CD4-positive, alpha-beta T cell treated with Interleukin-15 for 1 hour (primary cell): Measurements from ENCODE around the gene LYPD3.
A peak's percentile ranks its signal among the peaks of the same experiment; 100 is the strongest.
"Not testable (repeated sequence)": the region's sequence is repeated elsewhere in the genome, so short reads cannot be mapped to it uniquely, and the experiment has no call there.

Experiments
- DNase-seq: peaks from one replicate; pipeline ENCODE4 v3.0.0-alpha.2; 2020

Gene LYPD3

DNA sequence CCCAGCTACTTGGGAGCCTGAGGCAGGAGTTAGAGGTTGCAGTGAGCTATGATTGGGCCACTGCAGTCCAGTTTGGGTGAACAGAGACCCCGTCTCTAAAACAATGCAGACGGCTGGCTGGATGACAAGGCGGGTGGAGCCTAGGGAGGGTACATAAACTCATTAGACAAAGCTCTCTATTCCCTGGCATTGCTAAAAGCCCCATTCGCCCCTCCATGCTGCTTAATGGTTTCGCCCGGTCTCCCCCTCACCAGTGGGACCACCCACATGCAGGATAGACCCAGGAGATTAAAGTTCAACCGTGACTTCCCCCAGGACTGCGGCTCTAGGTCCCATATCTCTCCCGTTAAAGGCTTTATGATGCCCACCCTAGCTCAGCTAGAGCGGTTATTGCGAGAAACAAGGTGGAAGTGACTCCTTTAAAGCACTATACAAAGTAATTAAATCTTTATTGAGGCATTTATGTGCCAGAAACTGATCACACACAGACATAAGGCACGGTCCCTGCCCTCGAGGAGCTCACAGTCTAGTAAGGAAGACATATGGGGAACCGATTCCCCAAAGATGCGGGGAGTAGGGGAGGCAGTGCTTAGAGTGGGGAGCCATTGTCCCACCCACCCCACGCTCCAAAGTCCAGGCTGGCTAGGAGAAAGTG is 4.9 kb downstream of the LYPD3 start:
- DNase-seq = no peak

DNA sequence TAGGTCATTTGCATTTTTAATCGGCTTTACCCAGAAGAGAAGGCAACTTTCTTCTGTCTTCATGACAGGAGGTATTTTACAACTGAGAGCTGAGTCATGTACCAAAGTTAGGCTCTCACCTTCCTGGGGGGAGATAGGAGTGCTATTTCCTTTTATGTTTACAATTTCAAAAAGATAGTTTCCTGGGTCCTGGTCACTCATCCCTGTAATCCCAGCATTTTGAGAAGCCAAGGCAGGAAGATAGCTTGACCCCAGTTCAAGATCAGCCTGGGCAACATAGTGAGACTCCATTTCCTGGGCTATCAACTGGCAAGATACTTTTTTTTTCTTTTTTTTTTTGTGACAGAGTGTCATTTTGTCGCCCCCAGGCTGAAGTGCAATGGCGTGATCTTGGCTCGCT is 7.6 kb downstream of the LYPD3 start:
- no peak for DNase-seq

DNA sequence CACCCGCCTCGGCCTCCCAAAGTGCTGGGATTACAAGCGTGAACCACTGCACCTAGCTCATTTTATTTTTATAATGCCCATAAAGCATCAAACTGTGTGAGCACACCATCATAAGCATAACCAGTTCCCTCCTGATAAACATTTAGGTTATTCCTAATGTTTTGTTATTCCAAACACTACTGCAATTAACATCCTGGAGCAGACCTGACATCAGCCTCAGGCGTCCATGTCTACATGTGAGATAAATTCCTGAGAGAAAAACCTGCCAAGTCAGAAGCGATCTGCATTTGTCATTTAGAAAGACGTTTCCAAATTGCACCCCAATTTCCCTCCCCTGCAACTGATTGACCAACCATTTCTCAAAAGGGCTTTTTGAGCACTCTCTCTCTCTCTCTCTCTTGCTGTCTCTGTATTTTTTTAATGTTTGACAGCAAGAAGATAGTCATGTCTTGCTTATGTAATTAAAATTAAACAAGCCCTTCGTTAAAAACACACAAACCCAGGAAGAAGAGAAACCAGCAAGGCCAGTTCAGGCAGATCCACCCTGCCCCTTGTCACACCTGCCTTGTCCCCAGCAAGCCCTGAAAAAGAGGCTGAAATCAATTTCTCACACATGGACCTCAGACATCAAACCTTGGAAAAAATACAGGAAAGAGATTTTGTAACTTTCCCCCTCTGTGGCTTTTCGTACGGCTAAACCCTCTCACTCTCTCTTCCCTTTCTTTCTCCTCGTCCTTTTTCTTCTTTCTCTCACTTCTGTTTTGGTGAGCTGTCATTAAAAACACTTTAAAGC is 9.9 kb downstream of the LYPD3 start:
- DNase-seq = no peak

DNA sequence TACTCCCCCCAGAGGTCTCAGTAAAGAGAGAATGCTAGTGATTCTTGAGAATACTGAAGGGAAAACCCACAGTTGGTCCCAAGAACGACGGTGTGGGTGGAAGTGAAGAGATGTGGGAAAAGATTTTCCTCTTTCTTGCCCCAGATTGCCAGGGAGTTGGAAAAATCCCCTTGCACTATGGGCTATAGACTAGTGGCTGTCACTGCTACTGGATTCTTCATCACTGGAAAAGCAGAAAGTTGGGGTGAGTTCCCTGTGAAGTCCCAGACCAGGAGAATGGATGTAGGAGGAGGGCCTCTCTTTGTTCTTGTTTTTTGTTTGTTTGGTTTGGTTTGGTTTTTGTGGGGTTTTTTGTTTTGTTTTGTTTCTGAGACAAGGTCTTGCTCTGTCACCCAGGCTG is 11.4 kb downstream of the LYPD3 start:
- DNase-seq = no peak

DNA sequence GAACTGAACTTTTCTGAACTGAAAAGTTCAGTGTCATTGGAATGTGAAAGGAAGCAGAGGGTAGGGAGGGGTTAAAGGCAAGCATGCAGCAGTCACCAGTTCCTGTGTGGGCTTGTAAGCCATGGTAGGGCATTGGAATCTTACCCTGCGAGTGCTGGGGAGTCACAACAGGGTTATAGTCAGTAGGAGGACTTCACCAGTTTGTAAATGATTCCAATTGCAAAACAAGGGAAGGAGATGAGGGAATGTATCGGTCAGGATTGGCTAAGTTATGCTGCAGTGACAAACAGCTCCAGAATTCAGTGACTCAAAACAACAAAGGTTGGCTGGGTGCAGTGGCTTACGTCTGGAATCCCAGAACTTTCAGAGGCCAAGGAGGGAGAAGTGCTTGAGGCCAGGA is 12.8 kb downstream of the LYPD3 start:
- no peak for DNase-seq

DNA sequence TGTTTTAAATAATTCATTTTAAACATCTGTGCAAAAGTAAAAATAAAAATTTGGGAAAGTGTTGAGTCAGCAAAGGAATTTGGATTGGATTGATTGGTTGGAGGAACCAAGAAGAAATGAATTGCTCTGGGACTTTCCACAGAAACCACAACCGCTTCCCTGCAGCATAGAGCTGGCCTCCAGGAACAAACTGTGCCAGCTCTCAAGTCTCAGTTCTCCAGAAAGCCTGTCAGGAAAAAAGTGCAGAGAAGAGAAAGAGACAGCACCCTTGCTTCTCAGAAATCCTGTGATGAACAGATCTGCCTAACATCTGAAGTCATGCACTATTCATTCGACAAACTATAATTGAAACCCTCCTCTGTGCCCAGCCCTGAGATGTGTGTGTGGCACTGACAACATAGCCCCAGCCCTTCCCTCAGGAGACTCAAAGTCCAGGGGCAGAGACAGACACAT is 14.8 kb downstream of the LYPD3 start:
- no peak for DNase-seq

DNA sequence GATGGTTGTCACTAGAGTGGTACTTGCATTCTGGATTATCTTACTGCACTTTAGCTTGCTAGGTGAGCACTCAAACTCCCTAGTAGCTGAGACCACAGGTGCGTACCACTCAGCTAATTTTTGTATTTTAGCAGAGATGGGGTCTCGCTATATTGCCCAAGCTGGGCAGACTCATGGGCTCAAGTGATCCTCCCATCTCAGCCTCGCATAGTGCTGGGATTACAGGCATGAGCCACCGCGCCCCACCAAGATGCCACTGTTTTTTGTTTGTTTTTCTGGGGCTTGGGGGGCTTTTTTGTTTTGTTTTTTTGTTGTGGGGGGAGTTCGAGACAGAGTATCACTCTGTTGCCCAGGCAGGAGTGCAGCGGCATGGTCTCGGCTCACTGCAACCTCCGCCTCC is 17.8 kb downstream of the LYPD3 start:
- no peak for DNase-seq

DNA sequence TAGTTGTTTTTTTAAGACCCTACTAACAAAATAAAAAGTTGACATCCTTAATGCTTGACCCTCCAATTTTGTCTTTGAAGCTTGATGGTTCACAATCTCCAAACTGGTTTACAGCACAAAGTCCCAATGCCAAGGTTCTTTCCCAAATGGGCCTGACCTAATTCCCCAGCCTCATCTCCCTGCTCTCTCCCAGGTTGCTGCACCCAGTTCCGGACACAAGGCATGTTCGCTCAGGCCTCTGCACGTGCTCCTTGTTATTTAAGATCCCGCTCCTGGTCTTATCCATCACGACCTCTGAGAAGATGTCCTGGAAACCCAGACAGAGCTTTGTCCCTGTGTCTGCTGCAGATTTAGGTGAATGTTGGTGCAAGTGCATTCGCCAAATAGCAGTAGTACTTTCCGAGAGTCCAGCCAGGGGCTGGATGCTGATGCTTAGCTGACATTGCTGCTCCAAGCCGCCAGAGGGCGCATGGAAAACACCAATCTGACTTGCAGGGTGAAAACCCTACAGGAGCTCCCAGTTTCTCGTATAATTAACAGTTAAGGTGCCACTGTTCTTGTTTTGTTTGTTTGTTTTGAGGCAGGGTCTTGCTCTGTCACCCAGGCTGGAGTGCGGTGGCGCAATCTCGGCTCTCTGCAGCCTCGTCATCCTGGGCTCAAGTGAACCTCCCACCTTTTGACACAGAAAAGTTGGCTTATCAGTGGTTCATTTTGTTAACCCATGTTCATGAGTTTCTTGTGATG is 18.5 kb downstream of the LYPD3 start:
- DNase-seq = peak; percentile 80

DNA sequence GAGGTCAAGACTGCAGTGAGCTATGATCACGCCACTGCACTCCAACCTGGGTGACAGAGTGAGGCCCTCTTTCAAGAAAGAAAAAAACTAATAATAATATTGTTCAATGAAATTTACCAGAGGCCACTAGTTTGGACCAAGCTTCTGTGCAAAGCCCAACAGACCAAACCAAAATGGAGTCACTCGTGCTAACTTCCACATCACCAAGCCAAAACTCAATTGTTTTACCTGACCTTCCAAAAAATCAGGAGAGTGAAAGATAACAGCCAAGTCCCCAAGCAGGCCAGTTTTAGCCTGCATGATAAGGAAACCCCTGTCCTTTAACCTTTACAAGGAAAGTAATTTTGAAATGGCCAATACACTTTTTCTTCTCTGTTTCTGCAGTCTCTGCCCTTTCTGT is 20.0 kb downstream of the LYPD3 start:
- no peak for DNase-seq

DNA sequence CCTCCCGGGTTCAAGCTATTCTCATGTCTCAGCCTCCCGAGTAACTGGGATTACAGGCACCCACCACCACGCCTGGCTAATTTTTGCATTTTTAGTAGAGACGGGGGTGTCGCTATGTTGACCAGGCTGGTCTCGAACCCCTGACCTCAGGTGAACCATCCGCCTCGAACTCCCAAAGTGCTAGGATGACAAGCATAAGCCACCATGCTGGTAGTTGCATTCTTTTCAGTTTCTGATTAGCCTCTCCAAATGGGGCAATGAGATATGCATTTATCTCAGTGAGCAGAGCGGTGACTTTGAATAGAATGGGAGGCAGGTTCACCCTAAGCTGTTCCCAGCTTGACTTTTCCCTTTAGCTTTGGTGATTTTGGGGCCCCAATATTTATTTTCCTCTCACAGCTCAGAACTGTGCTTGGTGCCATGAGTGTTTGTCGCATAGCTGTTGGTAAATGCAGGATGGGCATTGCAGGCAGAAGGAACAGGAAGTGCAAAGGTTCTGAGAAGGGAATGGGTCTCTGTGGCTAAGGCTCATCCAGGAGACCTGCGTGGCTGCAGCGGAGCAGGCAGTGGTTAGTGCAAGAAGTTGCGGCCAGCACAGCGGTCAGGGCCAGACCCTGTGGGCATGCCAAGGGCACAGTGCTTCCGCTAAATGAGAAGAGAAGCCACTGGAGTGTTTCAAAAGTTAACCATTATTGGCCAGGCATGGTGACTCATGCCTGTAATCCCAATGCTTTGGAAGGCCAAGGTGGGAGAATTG is 20.7 kb downstream of the LYPD3 start:
- no peak for DNase-seq

DNA sequence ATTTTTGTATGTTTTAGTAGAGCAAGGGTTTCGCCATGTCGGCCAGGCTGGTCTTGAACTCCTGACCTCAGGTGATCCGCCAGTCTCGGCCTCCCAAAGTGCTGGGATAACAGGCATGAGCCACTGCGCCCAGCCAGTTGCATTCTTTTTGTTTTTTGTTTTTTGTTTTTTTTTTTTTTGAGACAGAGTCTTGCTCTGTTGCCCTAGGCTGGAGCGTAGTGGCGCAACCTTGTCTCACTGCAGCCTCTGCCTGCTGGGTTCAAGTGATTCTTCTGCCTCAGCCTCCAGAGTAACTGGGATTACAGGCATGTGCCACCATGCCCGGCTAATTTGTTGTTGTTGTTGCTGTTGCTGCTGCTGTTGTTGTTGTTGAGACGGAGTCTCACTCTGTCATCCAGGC is 21.3 kb downstream of the LYPD3 start:
- DNase-seq = not testable (repeated sequence)

DNA sequence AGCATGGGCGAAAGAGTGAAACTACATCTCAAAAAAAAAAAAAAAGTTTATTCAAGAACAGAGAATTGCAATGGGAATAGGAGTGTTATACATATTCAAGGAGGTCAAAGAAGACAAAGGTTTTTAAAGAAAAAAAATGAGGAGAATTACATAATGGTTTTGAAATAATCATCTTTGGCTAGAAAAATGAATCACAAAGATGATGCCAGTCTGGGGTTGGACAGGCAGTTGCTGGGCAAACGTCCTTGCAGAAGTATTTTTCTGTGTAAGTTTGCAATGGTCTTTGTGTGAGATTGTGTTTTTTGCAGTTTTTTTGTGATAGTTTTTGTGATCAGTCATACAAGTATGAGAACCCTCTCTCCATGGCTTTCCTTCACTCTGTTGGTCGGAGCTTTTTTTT is 23.7 kb downstream of the LYPD3 start:
- DNase-seq = no peak

DNA sequence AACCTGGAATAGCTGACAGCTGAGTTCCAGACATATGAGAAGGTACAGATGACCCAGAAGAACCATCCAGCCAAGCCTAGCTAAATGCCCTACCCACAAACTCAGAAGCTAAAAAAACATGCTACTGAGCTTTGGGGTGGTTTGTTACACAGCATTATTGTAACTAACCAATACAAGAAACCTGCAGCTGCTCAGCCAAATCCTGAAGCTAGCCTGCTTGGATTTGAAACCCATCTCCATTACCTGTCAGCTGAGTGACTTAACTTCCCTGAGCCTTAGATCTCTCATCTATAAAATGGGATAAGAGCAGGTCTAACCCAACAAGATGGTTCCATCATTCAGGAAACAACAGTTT is 25.7 kb downstream of the LYPD3 start:
- DNase-seq = no peak

DNA sequence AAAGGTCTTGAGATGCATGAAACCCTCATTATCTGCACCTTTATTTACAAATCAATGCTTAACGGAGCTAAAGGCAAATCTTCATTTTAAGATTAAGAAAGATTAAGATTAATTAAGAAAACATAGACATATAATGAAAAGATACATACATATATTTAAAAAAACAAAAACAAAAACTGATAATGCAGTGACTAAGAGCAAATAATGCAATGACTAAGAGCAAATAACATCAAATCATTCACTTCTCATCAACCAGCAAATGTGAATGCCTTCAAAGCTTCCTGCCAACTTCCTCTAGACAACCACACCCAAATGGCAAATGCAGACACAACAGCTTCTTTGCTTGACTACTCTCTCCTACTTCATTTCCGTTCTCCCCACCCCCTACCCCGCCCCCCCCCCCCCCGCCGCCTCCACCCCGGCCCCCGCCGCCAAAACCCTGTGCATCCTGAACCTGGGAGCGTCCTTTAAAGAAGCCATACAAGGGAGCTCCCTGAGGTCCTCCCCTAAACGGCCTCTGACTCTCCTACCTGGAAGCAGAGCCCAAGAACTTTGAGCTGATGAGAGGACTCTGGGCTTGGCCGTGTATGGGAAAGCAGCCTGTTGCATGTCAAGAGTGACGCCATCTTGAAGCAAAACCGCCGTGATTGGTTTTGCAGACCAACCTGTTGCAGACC is 26.2 kb downstream of the LYPD3 start:
- DNase-seq = peak; percentile 78

DNA sequence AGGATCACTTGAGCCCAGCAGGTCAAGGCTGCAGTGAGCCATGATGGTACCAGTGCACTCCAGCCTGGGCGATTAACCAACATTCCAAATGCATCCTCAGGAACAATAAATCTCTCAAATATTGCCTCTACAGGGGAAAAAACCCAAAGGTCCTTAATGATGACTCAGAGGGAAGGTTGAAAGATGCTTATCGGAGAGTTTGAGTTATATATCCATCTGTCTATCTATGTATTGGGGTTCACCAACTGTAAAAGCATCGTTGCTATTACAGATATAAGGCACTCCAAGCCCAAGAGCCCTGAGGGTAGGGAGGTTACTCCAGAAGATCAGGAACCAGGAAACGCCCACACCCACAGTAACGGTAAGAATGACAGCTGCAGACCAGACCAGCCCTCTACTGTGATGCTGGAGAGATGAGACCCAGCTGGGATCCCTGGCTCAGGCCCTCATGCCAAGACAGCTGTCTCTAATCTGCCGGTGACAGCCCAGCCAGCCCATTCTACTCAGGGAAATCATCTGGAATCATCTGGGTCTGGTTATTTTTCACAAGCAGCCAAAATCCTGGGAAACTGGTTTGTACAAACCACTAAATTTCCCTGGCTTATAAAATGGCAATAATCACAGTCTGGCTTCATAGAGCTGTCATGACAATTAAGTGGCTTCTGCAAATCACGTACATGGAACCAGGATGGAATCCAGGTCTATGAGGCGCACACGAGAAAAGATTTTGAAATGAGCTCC is 26.9 kb downstream of the LYPD3 start:
- no peak for DNase-seq

DNA sequence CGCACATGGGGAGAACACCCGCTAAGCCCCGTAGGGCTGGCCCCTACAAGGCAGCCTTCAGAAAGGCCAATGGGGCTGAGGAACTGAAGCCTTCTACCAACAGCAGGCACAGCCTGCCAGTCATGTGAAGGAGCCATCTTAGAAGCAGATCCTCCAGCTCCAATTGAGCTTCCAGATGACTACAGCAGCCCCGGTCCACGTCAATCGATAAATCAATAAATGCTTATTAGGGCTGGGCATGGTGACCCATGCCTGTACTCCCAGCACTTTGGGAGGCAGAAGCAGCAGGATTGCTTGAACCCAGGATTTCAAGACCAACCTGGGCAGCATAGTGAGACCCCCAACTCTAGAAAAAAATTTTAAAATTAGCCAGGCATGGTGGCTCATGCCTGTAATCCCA is 27.7 kb downstream of the LYPD3 start:
- no peak for DNase-seq

DNA sequence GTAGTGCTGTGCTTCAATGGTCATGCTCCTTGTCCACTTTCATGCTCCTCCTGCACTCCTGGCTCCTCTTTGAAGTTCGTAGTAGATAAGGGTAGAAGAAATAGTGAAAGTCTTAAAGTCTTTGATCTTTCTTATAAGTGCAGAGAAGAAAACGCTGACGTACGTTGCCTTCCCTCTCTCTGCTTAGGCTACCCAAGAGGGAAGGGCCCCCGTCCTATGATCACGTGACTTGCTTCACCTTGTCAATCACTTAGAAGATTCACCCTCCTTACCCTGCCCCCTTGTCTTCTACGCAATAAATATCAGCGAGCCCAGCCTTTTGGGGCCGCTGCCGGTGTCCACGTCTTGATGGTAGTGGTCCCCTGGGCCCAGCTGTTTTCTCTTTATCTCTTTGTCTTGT is 28.1 kb downstream of the LYPD3 start:
- DNase-seq = peak; percentile 48

DNA sequence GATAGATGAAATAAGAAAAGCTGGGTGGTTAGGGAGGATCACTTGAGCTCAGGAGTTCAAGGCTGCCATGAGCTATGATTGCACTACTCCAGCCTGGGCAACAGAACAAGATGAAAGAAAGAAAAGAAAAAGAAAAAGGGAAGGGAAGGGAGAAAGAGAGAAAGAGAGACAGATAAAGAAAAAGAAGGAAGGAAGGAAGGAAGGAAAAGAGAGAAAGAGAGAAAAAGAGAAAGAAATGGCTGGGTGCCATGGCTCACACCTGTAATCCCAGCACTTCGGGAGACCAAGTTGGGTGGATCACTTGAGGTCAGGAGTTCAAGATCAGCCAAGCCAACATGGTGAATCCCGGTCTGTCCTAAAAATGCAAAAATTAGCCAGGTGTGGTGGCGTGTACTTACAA is 29.6 kb downstream of the LYPD3 start:
- no peak for DNase-seq

DNA sequence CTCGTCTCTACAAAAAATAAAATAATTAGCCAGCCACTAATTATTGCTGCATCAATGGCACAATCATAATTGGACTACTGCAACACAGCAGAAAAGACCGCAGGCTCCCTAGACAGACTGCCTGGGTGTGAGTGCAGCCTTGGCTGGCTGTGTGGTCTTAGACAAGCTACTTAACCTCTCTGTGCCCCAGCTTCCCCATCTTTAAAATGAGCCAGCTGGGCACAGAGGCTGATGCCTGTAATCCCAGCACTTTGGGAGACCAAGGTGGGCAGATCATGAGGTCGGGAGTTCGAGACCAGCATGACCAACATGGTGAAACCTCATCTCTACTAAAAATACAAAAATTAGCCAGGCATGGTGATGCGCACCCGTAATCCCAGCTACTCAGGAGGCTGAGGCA is 31.7 kb downstream of the LYPD3 start:
- DNase-seq = no peak

DNA sequence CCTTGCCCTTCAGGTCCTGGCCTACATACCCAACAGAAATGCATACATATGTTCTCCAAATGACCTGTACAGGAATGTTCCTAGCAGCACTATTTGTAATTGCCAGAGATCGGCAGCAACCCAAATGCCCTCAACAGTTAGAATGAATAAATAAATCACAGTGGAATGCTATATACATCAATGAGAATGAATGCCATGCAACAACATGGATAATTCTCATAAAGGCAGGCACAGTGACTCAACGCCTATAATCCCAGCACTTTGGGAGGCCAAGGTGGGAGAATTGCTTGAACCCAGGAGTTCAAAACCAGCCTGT is 32.1 kb downstream of the LYPD3 start:
- DNase-seq = no peak

DNA sequence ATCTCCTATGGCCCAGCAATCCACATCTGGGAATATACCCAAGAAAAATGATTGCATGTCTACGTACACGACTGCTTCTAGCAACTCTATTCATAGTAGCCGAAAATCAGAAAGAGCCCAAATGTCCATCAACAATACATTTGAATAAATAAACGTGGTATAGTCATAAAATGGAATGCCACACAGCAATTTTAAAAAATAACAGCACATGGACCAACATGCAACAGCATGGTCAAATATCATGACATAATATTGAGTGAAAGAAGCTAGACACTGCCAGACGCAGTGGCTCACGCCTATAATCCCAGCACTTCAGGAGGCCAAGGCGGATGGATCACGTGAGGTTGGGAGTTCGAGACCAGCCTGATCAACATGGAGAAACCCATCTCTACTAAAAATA is 34.4 kb downstream of the LYPD3 start:
- no peak for DNase-seq

DNA sequence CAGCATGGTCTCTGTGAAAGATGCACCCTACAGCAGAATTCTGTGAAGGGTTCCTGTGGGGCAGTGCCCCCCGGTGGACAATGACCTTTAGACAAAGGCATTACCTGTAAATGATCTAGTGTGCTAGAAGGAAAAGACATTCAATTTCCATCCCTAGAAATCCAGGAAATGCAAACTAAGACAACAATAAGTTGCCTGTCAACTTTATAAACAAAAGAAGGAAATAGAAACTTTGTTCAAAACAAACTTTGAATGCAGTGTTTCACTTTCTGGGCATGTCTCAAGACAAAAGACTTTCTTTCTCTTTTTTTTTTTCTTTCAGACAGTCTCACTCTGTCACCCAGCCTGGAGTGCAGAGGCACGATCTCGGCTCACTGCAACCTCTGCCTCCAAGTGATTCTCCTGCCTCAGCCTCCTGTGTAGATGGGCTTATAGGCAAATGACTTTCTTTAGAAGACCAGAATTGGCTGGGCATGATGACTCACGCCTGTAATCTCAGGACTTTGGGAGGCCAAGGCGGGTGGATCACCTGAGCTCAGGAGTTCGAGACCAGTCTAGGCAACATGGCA is 35.2 kb downstream of the LYPD3 start:
- no peak for DNase-seq
